NCI-H1105 treated with DMSO at 0.1 percent for 48 hours (cell line): ENCODE data around the gene ADD2.
A peak's percentile ranks its signal among the peaks of the same experiment; 100 is the strongest.

Experiments
- DNase-seq: peaks from one replicate; lab custom pipeline; 2025; lab: John Stamatoyannopoulos, UW

The ADD2 gene

GRCh38 chr2:70720124-70720523 is 47.9 kb downstream of the ADD2 start:
- DNase-seq = no peak

GRCh38 chr2:70719231-70719630 is 48.8 kb downstream of the ADD2 start:
- no peak for DNase-seq

DNA sequence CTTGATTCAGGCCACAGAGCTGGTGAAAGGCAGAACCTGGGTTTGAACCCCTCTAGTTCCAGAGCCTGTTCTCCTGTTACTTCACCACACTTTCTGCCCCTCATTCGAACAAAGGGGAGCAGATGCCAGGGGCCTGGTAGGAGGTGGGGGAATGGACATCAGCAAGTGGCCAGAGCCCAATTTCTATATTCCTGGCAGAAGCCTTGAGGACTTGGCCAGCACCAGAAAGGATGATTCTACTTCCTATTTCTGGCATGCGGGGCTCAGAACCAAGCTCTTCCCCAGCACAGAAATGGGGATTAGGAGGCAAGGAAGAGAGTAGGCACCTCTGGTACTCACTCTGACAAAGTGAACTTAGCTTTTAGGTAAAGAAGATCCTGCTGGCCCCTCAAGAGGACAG is 49.3 kb downstream of the ADD2 start:
- no peak for DNase-seq

DNA sequence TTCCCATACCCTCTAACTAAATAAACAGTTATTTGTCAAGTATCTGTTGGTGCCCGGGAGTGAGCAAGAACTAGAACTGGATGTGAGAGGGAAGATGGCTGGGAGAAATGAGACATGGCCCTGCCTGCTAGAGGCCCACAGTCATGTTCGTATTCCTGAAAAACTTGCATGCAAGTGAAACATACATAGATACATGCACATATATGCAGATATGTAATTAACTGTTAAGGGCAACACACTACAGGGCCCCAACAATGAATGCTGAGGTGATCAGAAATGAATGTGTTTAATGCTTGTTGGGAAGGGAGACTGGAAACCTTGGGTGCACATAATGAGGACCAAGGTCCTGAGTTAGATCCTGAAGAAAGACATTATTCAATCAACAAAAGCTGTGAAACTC is 49.8 kb downstream of the ADD2 start:
- no peak for DNase-seq

DNA sequence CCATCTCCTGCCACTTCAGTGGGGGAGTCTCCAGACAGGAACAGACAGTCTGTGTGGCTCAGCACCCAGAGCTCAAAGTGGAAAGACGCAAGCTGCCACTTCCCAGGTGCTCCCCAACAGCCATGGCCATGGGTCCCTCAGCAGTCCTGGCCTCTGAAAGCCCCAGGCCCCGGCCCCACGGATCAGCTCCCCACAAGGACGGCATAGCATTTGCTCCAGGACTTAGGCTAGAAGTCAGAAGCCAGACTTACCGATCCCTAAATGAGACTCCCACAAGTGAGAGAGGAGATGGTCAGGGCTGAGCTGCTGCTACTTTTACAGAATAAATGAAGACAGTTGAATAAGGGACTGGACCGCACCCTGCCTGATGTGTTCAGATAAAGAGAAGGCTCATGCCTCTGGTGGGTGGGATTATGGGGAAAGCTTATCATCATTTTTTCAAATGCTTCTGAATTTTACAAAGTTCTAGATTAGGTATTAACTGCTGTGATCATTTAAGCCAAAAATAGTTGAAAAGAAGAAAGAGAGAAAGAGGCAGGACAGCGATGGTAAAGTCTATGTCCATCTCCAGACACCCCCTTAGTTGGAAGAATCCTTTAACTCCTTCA is 50.5 kb downstream of the ADD2 start:
- DNase-seq = no peak

GRCh38 chr2:70716951-70717350 is 51.0 kb downstream of the ADD2 start:
- no peak for DNase-seq

- DNase-seq = peak; percentile 7
Measured at GRCh38 chr2:70716131-70716743, 51.8 kb downstream of the ADD2 start.

DNA sequence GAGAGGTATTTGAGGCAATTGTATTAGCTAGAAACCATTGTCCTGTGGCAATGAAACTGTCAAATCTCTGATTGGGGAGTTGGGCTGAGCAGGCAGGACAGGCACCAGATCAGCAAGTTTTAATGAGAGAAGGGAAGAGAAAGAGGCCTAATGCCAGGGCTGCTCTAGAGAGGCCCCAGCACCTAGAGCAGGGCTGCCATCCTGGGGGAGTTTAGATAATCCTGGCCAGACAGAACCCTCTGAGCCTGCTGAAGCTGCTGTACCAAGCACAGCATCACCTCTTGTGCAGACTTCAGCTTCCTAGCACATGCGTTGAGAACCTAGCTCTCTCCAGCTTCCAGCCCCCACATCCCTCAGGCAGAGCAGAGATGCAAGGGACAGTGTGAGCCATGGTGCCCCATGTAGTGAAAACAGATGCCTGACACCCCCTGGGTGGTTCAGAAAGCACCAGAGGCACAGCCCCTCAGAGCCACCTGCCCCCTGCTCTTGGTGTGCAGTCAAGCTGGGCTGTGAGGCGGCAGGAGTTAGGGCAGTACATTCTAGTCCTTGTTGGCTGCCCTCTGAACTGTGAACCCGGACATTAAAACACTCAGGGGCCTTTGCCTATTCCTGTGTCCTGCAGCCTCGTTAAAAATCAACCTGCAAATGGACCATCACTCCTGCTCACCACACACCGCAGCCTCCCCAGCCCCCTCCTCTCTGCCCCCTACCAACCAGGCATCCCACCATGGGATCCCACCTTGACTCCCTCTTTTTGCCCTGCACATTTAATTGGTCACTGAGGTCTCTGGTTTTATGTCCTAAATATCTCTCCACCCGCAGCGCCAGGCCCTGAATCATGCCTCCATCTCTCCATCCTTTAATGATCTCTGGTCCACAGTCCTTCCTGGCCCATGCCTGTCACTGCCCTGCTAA is 52.7 kb downstream of the ADD2 start:
- DNase-seq = no peak

DNA sequence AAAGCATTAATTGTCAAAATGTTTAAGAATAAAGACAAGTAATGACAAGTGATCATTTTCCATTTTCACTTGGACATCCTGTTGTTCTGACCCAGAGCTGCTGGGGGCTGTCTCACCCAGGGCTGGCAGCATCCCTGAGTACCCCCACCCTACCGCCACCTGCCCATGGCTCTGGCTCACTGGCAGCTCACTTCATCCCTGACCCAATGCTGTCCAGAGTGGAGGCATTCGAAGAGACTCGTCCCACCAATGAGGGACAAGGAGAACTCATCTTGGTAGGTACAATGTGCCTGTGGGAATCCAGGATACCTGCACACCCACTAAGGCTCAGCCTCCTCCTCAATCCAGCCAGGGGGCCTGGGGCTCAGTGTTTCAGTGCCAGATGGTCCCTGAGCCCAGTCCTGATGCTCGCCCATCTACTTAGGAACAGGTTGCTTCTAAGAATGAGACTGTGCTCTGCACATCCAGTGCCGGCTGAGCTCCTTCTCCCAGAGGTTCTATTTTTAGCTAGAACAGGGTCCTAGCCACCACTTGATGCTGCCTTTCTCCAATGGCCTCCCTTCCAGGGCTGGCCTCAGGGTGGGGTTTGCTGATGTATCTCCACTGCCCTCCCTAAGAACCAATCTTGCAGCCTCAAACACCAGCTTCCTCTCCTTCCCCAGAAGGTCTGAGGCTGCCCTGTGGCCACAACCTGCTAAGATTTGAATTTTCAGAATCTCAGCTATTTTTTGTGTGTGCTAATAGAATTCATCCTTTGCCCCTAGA is 53.7 kb downstream of the ADD2 start:
- DNase-seq = no peak

DNA sequence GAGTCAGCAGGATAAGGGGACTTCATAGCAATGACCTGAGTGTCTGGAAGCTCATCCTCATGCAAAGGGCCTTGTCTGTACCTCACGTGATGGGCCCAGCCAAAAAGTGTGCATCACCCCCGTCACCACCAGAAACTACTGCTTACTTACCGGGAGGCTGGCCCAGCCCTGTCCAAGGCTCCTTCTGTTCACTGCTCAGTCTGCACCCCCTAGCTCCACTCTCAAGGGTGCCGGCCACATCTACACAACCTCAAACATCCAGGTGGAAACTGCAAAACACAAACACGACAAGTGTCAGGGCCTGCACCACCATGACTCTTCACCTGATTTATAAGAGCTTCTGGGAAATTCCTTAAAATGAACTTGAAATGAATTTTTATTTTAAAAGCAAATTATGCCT is 55.1 kb downstream of the ADD2 start:
- no peak for DNase-seq

DNA sequence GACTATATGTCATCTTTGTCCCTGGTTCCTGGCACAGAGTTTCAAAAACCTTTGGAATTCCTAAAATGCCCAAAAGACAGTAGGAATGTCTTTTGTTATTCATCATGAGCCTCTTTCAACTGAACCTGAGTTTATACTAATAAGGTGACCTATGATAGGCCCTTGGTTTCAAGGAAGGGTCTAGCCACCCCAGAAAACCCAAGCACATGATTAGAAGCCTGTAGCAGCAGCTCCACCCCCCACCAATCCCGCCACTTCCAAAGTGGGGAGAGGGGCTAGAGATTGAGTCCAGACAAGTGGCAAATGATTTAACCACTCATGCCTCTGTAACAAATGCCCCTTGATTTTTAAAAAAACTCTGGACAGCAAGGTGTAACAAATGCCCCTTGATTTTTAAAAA is 56.8 kb downstream of the ADD2 start:
- DNase-seq = no peak

DNA sequence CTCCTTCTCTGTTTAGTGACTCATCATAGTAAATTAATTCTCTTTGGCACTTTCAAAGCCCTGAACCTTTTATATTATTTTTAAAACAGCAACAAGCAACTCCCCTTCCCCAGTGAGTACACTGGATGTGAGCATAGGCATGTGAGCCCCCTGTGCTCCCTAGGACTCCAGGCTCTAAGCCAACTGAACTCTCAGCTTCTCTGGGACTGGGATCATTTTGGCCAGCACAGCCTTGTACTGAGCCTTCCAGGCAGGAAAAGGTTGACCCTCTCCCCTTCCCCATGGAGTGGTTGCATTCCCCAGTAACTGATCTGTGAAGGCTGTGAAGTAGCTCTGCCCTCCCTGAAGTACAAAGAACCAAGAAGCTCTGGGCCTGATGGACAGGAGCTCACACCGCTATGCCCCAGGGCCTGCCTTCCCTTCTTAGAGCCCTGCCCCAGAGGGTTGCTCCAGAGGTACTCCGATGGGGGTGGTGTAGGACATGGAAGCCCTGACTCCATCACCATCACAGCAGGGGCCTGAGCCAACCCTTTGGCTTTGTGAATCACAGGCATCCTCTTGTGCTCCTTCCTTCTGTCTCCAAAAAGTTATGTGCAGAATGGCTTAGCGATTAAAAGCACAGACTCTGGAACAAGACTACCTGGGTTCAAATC is 57.8 kb downstream of the ADD2 start:
- no peak for DNase-seq

DNA sequence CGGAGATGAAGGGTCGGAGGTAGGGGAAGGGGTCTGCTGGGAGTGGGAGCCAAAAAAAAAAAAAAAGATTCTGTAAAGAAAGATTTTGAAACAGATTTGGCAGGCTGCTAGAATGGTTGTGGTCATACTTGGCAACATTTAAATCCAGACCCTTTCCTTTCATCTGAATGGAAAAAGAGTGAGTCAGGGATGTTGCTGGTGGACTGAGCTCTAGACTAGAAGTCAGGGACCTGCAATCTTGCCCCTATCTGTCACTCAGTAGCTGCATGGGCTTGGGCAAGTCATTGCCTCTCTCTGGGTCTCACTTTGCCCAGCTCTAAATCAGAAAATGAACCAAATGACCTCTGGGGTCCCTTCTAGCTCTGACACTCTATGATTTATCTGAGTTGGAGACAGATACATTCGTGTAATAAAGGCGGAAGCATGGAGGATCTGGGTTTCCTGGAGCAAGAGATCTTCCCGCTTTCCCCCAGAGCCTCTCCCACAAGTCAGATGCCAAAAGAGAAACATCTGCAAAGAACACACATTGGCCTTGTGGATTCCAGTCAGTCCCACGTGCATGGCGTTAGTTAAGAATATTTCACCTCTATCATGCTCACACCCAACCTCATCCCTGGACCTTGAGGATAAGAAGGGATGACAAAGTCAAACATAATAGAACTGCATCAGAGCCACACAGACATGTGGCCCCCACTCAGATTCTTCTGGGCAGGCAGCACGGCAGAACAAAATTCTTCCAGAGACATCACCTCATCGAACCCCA is 58.5 kb downstream of the ADD2 start:
- DNase-seq = no peak

DNA sequence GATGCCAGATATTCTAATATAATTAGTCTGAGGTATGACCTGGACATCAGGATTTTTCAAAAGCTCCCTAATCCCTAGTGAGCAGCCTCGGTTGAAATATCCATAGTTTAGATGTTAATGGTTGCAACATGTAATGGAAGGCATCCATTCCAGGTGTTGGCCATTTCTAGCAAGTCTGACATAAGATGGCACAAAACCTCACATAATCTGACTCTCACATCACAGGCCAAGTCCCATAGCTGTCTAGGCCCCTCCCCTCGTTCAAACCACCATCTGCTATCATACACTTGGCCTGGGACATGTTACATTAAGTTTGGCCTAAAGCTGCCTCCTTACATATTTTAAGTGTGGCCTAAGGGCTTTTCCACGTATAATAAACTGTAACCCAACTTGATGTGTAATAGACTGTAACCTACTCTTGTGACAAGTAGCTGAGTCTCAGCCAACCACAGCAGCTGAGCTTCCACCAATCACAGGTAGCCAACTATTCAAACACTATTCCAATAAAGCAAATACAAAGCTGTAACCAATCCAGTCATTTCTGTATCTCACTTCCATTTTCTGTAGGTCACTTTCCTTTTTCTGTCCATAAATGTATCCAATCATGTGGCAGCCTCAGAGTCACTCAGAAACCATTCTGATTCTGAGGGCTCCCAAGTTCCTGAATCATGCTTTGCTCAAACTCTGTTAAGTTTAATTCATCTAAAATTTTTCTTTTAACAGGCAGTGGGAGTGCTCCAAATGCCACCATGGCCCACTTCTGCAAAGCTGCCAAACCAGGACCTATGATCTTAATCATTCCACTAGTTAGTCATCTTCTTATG is 59.4 kb downstream of the ADD2 start:
- no peak for DNase-seq

DNA sequence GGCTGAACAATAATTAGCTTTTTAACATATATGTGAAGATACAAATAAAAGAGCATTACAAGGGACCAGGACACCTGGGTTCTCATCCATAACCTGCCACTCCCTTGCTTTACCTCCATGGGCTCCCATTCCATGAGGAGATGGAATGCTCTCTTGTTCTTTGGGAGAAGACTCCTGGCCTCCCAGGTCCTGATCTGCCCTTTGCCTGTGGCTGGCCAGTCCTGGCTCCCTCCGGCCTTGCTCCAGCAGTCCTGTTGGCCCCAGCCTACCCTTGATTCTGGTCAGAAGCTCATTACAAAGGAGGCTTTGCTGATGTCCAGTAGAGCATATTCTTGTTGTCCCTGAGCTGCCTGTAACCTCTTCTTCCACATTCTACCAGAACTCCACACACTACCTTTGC is 60.3 kb downstream of the ADD2 start:
- DNase-seq = no peak

DNA sequence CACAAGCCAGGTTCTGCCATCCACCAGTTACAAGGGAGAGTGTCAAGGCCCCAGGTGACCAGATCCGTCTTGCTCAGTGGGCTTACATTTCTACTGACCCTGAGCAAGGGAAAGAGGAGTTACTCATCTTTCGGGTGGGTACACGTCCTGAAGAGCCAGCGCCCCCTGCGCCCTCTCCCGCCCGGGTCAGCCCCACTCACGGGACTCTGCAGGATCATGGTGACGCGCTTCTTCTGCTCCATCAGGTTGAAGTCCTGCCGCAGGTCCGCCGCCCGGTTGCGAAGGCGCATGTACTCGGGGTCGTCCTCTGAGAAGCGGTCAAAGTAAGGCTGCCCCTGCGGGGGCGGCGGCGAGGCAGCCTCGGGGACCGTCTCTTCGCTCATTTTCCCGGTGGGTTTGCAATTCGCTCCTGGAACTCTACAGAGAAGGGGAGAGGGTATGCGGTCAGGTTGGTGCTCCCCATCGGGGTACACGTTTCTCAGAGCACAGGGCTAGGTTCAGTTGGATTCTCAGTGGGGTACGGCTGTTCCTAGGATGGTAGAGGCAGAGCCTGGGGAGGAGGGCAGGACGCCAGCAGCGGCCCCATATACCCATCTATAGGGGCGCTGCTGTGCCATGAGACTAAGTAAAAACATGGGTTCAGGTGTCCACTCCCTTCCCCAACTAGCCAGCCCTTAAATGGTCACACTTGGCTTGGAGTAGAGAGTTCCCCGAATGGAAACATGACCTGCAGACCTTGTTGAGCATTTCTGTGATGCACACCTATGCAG is 61.8 kb downstream of the ADD2 start:
- DNase-seq = no peak

DNA sequence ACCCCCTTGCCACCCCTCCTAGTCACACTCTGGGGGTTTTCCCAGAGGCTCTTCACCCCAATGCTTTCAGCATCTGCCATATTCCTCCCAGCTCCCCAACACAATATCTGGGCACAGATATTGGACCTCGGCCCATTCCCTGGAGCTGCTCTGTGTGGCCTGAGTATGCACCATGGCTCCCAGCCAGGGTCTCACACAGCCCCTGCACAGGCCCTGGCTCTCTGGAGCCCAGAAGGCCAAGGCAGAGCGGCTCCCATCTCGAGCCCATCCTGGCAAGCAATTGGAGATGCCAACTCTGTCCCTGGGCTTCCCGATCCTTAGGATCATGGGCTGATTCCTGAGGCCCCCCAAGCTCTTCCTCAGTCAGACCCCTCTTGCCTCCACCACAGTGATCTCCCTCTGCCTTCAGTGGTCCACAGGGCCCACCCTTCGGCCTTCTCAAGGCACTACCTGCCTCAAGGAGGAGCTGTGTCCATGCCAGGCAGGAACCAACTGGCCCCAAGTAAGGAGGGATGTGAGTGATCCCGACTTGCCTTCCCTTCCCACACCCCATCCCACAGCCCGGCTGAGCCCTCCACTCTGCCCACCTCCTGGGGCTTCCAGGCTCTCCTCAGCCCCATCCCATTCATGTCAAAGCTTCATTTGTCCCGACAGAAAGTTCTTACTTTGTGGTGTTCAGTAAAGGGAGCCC is 62.7 kb downstream of the ADD2 start:
- DNase-seq = no peak

DNA sequence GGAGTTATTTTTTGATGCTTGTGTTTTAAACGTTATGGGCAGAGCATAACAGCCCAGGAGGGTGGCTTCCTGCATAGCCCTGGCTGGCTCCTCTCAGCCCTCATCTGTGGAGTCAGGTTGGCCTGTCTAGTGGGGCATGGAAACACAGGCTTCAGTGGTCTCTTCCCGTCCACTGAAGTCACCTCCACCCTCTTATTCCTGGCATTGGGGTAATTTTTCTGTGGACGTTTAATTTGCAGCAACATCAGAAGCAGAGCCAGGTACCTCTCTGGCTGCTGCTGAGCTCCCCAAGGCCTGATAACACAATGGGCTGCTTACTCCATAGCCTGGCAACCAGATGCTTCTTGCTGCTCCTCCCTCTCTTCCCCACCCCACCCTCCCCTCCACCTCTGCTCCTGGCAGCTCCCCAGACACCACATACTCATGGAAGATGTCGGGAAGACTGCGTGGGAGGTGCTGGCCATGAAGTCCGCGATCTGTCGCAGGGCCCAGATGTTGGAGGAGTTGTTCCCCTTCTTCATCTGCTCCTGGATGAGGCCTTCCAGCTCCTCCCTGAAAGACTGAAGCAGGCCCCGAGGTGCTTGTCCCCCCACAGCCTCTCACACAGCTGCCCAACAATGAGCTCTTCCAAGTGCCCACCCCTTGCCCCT is 64.0 kb downstream of the ADD2 start:
- DNase-seq = no peak
